ENCODE results near the gene L3MBTL4. TPM values are rescaled to one million over a fixed set of nuclear protein-coding genes. Genes with fewer than 3 reads are reported as not detected.

The L3MBTL4 gene
- total and polyA plus RNA-seq, 9 of the 15 experiments (the other 6 are each of a cell fraction or from before 2014, with no cell fraction given): not detected

DNA sequence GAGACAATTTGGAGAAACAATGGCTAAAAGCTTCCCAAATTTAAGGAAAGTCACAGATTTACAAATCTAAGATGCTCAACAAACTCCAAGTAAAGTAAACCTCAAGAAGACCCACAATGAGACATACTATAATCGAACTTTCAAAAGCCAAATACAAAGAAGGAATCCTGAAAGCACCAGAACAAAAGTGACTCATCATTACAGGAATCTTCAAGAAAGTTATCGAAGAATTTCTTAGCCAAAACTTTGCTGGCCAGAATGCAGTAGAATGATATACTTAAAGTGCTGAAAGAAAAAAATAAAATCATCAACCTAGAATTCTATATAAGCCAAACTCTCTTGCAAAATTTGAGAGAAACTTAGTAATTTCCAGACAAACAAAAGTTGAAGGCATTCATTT is 412.8 kb downstream of the L3MBTL4 start (continued):
- TF ChIP-seq DLX4 (CRISPR knock-in tag; IDR thresholded peaks at IDR 0.05): no peak

DNA sequence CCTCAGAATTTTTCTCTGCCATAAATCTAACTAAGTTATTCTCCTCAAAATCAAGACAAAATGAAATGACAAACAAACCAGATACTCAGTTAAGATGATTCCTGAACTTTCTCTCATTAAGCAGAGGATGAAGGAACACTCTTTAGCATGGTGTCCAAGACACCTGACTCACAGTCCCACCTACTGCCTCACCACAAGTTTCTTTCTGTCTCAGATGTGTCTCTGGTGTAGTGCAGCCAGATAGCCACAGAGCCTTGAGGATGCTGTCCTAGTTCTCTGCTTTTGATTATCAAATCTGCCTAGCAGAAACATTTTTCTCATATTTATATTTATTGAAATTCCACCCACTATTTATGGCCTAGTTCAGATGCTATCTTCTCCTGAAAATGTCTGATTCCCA is 415.8 kb downstream of the L3MBTL4 start:
- ATAC-seq: no peak
- Histone ChIP-seq H3K4me3 (no peak overlapping the region), H3K36me3 (ENCODE audit: control insufficient read depth, insufficient read depth, low read length) (no peaks in the 10 kb centered on the region), H3K9me3 (replicated peaks; ENCODE audit: control insufficient read depth, insufficient read depth, low read depth, low read length) (no peaks in the 10 kb centered on the region), H3K9ac (ENCODE audit: insufficient read depth in 1 of 2, low read depth in 2 of 2, low read length in 2 of 2) (no peak overlapping the region), H3K9me1 (ENCODE audit: control insufficient read depth, insufficient read depth, low read length) (no peaks in the 10 kb centered on the region), H3K27ac (ENCODE audit: extremely low read depth, low read depth, low read length) (no peak overlapping the region), H2AFZ (ENCODE audit: low read depth, low read length) (no peak overlapping the region), H4K20me1 (replicated peaks; ENCODE audit: control insufficient read depth, insufficient read depth, low read length) (no peaks in the 10 kb centered on the region), H3K4me1 (replicated peaks in 1 of 2; ENCODE audit: control insufficient read depth in 2 of 2, insufficient read depth in 2 of 2, low read length in 2 of 2) (no peaks in the 10 kb centered on the region), H3K79me2 (ENCODE audit: control insufficient read depth, insufficient read depth, low read length) (no peaks in the 10 kb centered on the region), H3K4me2 (ENCODE audit: insufficient read depth, low read length) (no peak overlapping the region), H3K27me3 (ENCODE audit: control insufficient read depth in 2 of 2, insufficient read depth in 2 of 2, low read length in 2 of 2) (no peaks in the 10 kb centered on the region)
- POLR2A ChIA-PET: no interaction called here
- no peak for TF ChIP-seq RFX7 (CRISPR knock-in tag; IDR thresholded peaks at IDR 0.05)
- no peak for TF ChIP-seq DEAF1 (CRISPR knock-in tag; IDR thresholded peaks at IDR 0.05)
- no peak for TF ChIP-seq NCOA1 (IDR thresholded peaks at IDR 0.05; ENCODE audit: low read depth)
- TF ChIP-seq CHCHD3 (CRISPR knock-in tag; IDR thresholded peaks at IDR 0.05): no peak
- no peak for TF ChIP-seq BCOR (IDR thresholded peaks at IDR 0.05)
- no peak for TF ChIP-seq DLX4 (CRISPR knock-in tag; IDR thresholded peaks at IDR 0.05)
- CTCF ChIA-PET (ENCODE audit: low intra/inter-chr PET ratio): no interaction called here
- intact Hi-C loops (cut with micrococcal nuclease): no loop called here
- no TSS peak for BruUV-seq (replicated peaks)
- no peak for FAIRE-seq
- in situ Hi-C loops (cut with MboI): no loop called here
- DNase-seq (ENCODE audit: extremely low read depth in 1 of 4, low spot score in 3 of 4): no peak

Measured in K562 (cell line).